ENCODE results near the gene PDPK1.
"Not testable (repeated sequence)": the region's sequence is repeated elsewhere in the genome, so short reads cannot be mapped to it uniquely, and the experiment has no call there.

The PDPK1 gene

GRCh38 chr16:2611877-2612276 is 74.1 kb downstream of the PDPK1 start:
- DNase-seq (ENCODE audit: low spot score), result not testable (repeated sequence)

GRCh38 chr16:2613251-2613650 is 75.4 kb downstream of the PDPK1 start:
- not testable (repeated sequence) for DNase-seq (ENCODE audit: low spot score)

GRCh38 chr16:2614761-2615191 is 77.0 kb downstream of the PDPK1 start:
- DNase-seq (ENCODE audit: low spot score), result no peak

GRCh38 chr16:2618964-2619363 is 81.1 kb downstream of the PDPK1 start:
- not testable (repeated sequence) for DNase-seq (ENCODE audit: low spot score)

- DNase-seq (ENCODE audit: low spot score), result not testable (repeated sequence)
Observed at GRCh38 chr16:2619628-2620027, 81.8 kb downstream of the PDPK1 start.

- DNase-seq (ENCODE audit: low spot score), result not testable (repeated sequence)
Observed at GRCh38 chr16:2620870-2621269, 83.0 kb downstream of the PDPK1 start.

- DNase-seq (ENCODE audit: low spot score), result not testable (repeated sequence)
Observed at GRCh38 chr16:2621395-2621794, 83.6 kb downstream of the PDPK1 start.

GRCh38 chr16:2627075-2627474 is 89.3 kb downstream of the PDPK1 start:
- not testable (repeated sequence) for DNase-seq (ENCODE audit: low spot score)

GRCh38 chr16:2631203-2631602 is 93.4 kb downstream of the PDPK1 start:
- not testable (repeated sequence) for DNase-seq (ENCODE audit: low spot score)

- DNase-seq (ENCODE audit: low spot score), result not testable (repeated sequence)
Observed at GRCh38 chr16:2632291-2632690, 94.5 kb downstream of the PDPK1 start.

GRCh38 chr16:2639071-2639721 is 101.4 kb downstream of the PDPK1 start:
- DNase-seq (ENCODE audit: low spot score), result not testable (repeated sequence)

- not testable (repeated sequence) for DNase-seq (ENCODE audit: low spot score)
Observed at GRCh38 chr16:2639722-2640072, 101.9 kb downstream of the PDPK1 start.

- DNase-seq (ENCODE audit: low spot score), result not testable (repeated sequence)
Observed at GRCh38 chr16:2642561-2642960, 104.7 kb downstream of the PDPK1 start.

GRCh38 chr16:2644754-2645453 is 107.1 kb downstream of the PDPK1 start:
- not testable (repeated sequence) for DNase-seq (ENCODE audit: low spot score)

- DNase-seq (ENCODE audit: low spot score), result not testable (repeated sequence)
Observed at GRCh38 chr16:2651268-2651871, 113.5 kb downstream of the PDPK1 start.
